ENCODE results near the gene PLD2.

DNA sequence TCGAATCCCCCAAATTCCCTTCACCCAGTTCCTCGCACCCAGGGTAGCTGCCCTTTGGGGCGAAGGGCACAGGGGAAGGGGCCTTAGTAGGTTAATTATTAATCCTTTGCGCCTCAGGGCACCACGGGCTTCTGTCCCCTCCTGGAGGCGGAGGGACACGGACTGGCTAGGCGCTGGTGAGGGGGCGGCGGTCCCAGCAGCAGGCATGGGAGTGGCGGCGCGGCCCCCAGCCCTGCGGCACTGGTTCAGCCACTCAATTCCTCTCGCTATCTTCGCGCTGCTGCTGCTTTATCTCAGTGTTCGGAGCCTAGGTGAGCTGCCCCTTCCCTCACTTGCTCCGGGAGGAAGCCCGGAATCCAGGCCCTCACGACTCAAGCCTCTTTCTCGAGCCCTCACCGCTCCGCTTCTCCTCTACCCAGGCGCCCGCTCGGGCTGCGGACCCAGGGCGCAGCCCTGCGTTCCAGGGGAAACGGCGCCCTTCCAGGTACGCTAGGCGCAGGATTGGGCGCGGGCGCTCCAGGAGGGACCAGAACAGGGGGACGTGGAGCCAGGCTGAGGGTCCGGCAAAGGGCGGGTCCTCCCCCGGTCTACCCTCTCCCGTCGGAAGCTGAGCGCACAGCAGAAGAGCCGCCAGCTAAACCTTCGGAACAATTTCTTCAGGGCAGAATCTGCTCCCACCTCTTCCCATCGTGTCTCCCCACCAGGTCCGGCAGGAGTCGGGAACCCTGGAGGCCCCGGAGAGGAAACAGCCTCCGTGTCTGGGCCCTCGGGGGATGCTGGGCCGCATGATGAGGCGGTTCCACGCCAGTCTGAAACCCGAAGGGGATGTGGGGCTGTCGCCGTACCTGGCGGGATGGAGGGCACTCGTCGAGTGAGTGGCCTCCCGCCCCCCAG lies 17.9 kb upstream of the PLD2 start, which contains the start of gene GLTPD2:
- TF ChIP-seq, protein P1, sequence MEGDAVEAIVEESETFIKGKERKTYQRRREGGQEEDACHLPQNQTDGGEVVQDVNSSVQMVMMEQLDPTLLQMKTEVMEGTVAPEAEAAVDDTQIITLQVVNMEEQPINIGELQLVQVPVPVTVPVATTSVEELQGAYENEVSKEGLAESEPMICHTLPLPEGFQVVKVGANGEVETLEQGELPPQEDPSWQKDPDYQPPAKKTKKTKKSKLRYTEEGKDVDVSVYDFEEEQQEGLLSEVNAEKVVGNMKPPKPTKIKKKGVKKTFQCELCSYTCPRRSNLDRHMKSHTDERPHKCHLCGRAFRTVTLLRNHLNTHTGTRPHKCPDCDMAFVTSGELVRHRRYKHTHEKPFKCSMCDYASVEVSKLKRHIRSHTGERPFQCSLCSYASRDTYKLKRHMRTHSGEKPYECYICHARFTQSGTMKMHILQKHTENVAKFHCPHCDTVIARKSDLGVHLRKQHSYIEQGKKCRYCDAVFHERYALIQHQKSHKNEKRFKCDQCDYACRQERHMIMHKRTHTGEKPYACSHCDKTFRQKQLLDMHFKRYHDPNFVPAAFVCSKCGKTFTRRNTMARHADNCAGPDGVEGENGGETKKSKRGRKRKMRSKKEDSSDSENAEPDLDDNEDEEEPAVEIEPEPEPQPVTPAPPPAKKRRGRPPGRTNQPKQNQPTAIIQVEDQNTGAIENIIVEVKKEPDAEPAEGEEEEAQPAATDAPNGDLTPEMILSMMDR (IDR thresholded peaks at IDR 0.05; ENCODE audit: low read length), result no peak
- TF ChIP-seq EZH2 (optimal IDR thresholded peaks at IDR 0.05; ENCODE audit: low read depth, low read length), result no peak
